Measurements from ENCODE around the gene COX19. TPM values are rescaled to one million over a fixed set of nuclear protein-coding genes. Genes with fewer than 3 reads are reported as not detected.

The COX19 gene
- total and polyA plus RNA-seq, 2 experiments from 2014 or later = 11.7 to 12.6 TPM

GRCh38 chr7:985127-985416, 9.7 kb upstream of the COX19 start:
- H3K36me3 ChIP-seq (ENCODE audit: insufficient read depth) = no peaks in the 10 kb centered on the region
- Mint-ChIP-seq H3K9me3 (no peaks in the 10 kb centered on the region), H3K27ac (no peak overlapping the region), H3K27me3 (ENCODE audit: insufficient read depth, low read depth, poor library complexity) (peaks cover 3% of the 10 kb centered on the region), H3K4me3 (no peak overlapping the region), H3K4me1 (peaks cover 2% of the 10 kb centered on the region; the same call in 2 of the 3 replicates), H3K36me3 (ENCODE audit: low read depth) (no peaks in the 10 kb centered on the region)
- no peaks in the 10 kb centered on the region for H3F3A ChIP-seq (replicated peaks; ENCODE audit: low read depth)
- ATAC-seq = no peak
- no peak overlapping the region for H3K4me2 ChIP-seq
- no peaks in the 10 kb centered on the region for H4K20me1 ChIP-seq (replicated peaks; ENCODE audit: insufficient read depth)
- H3K27ac ChIP-seq (ENCODE audit: low read depth) = no peak overlapping the region
- H3K27me3 ChIP-seq (ENCODE audit: insufficient read depth) = no peaks in the 10 kb centered on the region
- TF ChIP-seq ZNF114 (CRISPR knock-in tag; IDR thresholded peaks at IDR 0.05) (no peak), NANOG (IDR thresholded peaks at IDR 0.05; ENCODE audit: borderline replicate concordance) (no peak), CTCF (conservative IDR thresholded peaks at IDR 0.05; ENCODE audit: low read depth in 2 of 2) (no peak), STAT1 (IDR thresholded peaks at IDR 0.05; ENCODE audit: unreplicated experiment) (no peak), ZNF331 (CRISPR knock-in tag; IDR thresholded peaks at IDR 0.05; ENCODE audit: low read depth) (no peak), JUNB (IDR thresholded peaks at IDR 0.05; ENCODE audit: unreplicated experiment) (no peak), EZH2 (IDR thresholded peaks at IDR 0.05; ENCODE audit: low read depth, unreplicated experiment) (no peak), REST (IDR thresholded peaks at IDR 0.05; ENCODE audit: unreplicated experiment) (no peak), ETS1 (IDR thresholded peaks at IDR 0.05) (no peak)
- TF ChIP-seq, protein P1, sequence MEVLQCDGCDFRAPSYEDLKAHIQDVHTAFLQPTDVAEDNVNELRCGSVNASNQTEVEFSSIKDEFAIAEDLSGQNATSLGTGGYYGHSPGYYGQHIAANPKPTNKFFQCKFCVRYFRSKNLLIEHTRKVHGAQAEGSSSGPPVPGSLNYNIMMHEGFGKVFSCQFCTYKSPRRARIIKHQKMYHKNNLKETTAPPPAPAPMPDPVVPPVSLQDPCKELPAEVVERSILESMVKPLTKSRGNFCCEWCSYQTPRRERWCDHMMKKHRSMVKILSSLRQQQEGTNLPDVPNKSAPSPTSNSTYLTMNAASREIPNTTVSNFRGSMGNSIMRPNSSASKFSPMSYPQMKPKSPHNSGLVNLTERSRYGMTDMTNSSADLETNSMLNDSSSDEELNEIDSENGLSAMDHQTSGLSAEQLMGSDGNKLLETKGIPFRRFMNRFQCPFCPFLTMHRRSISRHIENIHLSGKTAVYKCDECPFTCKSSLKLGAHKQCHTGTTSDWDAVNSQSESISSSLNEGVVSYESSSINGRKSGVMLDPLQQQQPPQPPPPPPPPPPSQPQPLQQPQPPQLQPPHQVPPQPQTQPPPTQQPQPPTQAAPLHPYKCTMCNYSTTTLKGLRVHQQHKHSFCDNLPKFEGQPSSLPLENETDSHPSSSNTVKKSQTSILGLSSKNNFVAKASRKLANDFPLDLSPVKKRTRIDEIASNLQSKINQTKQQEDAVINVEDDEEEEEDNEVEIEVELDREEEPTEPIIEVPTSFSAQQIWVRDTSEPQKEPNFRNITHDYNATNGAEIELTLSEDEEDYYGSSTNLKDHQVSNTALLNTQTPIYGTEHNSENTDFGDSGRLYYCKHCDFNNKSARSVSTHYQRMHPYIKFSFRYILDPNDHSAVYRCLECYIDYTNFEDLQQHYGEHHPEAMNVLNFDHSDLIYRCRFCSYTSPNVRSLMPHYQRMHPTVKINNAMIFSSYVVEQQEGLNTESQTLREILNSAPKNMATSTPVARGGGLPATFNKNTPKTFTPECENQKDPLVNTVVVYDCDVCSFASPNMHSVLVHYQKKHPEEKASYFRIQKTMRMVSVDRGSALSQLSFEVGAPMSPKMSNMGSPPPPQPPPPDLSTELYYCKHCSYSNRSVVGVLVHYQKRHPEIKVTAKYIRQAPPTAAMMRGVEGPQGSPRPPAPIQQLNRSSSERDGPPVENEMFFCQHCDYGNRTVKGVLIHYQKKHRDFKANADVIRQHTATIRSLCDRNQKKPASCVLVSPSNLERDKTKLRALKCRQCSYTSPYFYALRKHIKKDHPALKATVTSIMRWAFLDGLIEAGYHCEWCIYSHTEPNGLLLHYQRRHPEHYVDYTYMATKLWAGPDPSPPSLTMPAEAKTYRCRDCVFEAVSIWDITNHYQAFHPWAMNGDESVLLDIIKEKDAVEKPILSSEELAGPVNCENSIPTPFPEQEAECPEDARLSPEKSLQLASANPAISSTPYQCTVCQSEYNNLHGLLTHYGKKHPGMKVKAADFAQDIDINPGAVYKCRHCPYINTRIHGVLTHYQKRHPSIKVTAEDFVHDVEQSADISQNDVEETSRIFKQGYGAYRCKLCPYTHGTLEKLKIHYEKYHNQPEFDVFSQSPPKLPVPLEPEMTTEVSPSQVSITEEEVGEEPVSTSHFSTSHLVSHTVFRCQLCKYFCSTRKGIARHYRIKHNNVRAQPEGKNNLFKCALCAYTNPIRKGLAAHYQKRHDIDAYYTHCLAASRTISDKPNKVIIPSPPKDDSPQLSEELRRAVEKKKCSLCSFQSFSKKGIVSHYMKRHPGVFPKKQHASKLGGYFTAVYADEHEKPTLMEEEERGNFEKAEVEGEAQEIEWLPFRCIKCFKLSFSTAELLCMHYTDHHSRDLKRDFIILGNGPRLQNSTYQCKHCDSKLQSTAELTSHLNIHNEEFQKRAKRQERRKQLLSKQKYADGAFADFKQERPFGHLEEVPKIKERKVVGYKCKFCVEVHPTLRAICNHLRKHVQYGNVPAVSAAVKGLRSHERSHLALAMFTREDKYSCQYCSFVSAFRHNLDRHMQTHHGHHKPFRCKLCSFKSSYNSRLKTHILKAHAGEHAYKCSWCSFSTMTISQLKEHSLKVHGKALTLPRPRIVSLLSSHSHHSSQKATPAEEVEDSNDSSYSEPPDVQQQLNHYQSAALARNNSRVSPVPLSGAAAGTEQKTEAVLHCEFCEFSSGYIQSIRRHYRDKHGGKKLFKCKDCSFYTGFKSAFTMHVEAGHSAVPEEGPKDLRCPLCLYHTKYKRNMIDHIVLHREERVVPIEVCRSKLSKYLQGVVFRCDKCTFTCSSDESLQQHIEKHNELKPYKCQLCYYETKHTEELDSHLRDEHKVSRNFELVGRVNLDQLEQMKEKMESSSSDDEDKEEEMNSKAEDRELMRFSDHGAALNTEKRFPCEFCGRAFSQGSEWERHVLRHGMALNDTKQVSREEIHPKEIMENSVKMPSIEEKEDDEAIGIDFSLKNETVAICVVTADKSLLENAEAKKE (CRISPR knock-in tag; IDR thresholded peaks at IDR 0.05) = no peak
- H3K4me3 ChIP-seq = no peak overlapping the region
- no peak overlapping the region for H2AFZ ChIP-seq
- no peaks in the 10 kb centered on the region for H3K79me2 ChIP-seq (replicated peaks; ENCODE audit: insufficient read depth)
- no peaks in the 10 kb centered on the region for H3K4me1 ChIP-seq (ENCODE audit: insufficient read depth)
- no peaks in the 10 kb centered on the region for H3K9me2 ChIP-seq (ENCODE audit: insufficient read depth)
- no peak for DNase-seq (ENCODE audit: low spot score)
